HFF-Myc (cell line): Measurements from ENCODE around the gene SLC17A6.

ENCODE experiments used
- DNase-seq: peaks from one replicate; pipeline ENCODE4 v3.0.0-alpha.2; 2011; ENCODE audit warnings: low read depth; ENCODE audit errors: extremely low read depth
- H3K4me3 ChIP-seq: replicated peaks from 2 replicates; pipeline ENCODE4 v1.5.1; 2011; ENCODE audit warnings: low read depth, mild to moderate bottlenecking, control low read depth, low read length
- CTCF ChIP-seq: IDR thresholded peaks from 2 replicates; pipeline ENCODE4 v1.5.1; 2012; ENCODE audit warnings: mild to moderate bottlenecking, low read depth, low read length, control low read depth; ENCODE audit errors: missing control alignments

Gene SLC17A6

GRCh38 chr11:22343371-22344032 lies 5.3 kb downstream of the SLC17A6 start:
- no peak overlapping the region for H3K4me3 ChIP-seq
- no peak for TF ChIP-seq CTCF
- no peak for DNase-seq

- no peak overlapping the region for H3K4me3 ChIP-seq
Observed at GRCh38 chr11:22344081-22344480, 5.9 kb downstream of the SLC17A6 start.

GRCh38 chr11:22346282-22346681 lies 8.1 kb downstream of the SLC17A6 start:
- H3K4me3 ChIP-seq = no peak overlapping the region
- TF ChIP-seq CTCF = no peak
- DNase-seq = no peak

More at GRCh38 chr11:22344081-22344480, 5.9 kb downstream of the SLC17A6 start:
- no peak for DNase-seq
- no peak for TF ChIP-seq CTCF

- no peak overlapping the region for H3K4me3 ChIP-seq
- no peak for TF ChIP-seq CTCF
- no peak for DNase-seq
Observed at GRCh38 chr11:22347857-22348487, 9.8 kb downstream of the SLC17A6 start.

- H3K4me3 ChIP-seq = no peak overlapping the region
- TF ChIP-seq CTCF = no peak
- no peak for DNase-seq
Observed at GRCh38 chr11:22349491-22349890, 11.3 kb downstream of the SLC17A6 start.

GRCh38 chr11:22359295-22359694 lies 21.1 kb downstream of the SLC17A6 start:
- TF ChIP-seq CTCF = no peak
- DNase-seq = no peak

More at GRCh38 chr11:22359295-22359694, 21.1 kb downstream of the SLC17A6 start:
- H3K4me3 ChIP-seq = no peak overlapping the region
